ENCODE results near the gene PATL2. TPM values are rescaled to one million over a fixed set of nuclear protein-coding genes. Genes with fewer than 3 reads are reported as not detected.
"Not testable (repeated sequence)": the region's sequence is repeated elsewhere in the genome, so short reads cannot be mapped to it uniquely, and the experiment has no call there.

PATL2 gene
- total RNA-seq = 10 to 100 TPM in 2 of 4 donors, 1 to 10 TPM in 2; 4.0 to 35.5 (median 9.5) TPM

DNA sequence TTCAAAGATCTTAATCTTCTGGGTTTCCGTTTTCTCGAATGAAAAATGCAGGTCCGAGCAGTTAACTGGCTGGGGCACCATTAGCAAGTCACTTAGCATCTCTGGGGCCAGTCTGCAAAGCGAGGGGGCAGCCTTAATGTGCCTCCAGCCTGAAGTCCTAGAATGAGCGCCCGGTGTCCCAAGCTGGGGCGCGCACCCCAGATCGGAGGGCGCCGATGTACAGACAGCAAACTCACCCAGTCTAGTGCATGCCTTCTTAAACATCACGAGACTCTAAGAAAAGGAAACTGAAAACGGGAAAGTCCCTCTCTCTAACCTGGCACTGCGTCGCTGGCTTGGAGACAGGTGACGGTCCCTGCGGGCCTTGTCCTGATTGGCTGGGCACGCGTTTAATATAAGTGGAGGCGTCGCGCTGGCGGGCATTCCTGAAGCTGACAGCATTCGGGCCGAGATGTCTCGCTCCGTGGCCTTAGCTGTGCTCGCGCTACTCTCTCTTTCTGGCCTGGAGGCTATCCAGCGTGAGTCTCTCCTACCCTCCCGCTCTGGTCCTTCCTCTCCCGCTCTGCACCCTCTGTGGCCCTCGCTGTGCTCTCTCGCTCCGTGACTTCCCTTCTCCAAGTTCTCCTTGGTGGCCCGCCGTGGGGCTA, at the start of gene PATL2, which contains the start of gene B2M:
PATL2 (minus strand) TSS at position 228 of the 647 bp plus-strand sequence. CDS start 34,833 bp downstream, outside the sequence.
B2M (plus strand) TSS at position 422 of the 647 bp plus-strand sequence; CDS start at position 452, 30 bp downstream.
- DNase-seq = peak; percentile 97 to 98 (median 98)
- Histone ChIP-seq H3K36me3 (peaks cover 0 to 20% (median 0%) of the 10 kb centered on the region in 3 donors), H3K27ac (peak within 1 kb of the TSS; percentile 97 to 100 (median 98)), H3K9me3 (no peaks in the 10 kb centered on the region), H3K27me3 (no peaks in the 10 kb centered on the region), H3K4me3 (peak within 1 kb of the TSS; percentile 74 to 95 (median 76)), H3K4me1 (peaks cover 0 to 50% (median 8%) of the 10 kb centered on the region in 4 donors)
- peak; percentile 100 for TF ChIP-seq POLR2A (IDR thresholded peaks at IDR 0.05)
- TF ChIP-seq, protein P1, sequence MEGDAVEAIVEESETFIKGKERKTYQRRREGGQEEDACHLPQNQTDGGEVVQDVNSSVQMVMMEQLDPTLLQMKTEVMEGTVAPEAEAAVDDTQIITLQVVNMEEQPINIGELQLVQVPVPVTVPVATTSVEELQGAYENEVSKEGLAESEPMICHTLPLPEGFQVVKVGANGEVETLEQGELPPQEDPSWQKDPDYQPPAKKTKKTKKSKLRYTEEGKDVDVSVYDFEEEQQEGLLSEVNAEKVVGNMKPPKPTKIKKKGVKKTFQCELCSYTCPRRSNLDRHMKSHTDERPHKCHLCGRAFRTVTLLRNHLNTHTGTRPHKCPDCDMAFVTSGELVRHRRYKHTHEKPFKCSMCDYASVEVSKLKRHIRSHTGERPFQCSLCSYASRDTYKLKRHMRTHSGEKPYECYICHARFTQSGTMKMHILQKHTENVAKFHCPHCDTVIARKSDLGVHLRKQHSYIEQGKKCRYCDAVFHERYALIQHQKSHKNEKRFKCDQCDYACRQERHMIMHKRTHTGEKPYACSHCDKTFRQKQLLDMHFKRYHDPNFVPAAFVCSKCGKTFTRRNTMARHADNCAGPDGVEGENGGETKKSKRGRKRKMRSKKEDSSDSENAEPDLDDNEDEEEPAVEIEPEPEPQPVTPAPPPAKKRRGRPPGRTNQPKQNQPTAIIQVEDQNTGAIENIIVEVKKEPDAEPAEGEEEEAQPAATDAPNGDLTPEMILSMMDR (IDR thresholded peaks at IDR 0.05) = peak in 1 of 6 experiments; percentile 1

GRCh38 chr15:44753345-44753744, 42.2 kb upstream of the PATL2 start:
- Histone ChIP-seq H3K4me3 (no peak overlapping the region), H3K27me3 (no peaks in the 10 kb centered on the region), H3K9me3 (peaks cover 0 to 4% (median 0%) of the 10 kb centered on the region in 4 donors), H3K4me1 (no peaks in the 10 kb centered on the region), H3K27ac (no peak overlapping the region), H3K36me3 (no peaks in the 10 kb centered on the region)
- no peak for DNase-seq
- TF ChIP-seq POLR2A (IDR thresholded peaks at IDR 0.05) = no peak
- TF ChIP-seq, protein P1 (IDR thresholded peaks at IDR 0.05) = no peak

DNA sequence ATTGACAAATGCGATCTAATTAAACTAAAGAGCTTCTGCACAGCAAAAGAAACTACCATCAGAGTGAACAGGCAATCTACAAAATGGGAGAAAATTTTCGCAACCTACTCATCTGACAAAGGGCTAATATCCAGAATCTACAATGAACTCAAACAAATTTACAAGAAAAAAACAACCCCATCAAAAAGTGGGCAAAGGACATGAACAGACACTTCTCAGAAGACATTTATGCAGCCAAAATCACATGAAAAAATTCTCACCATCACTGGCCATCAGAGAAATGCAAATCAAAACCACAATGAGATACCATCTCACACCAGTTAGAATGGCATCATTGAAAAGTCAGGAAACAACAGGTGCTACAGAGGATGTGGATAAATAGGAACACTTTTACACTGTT, 32.3 kb upstream of the PATL2 start:
- not testable (repeated sequence) for H3K27me3 ChIP-seq, H3K9me3 ChIP-seq, H3K4me3 ChIP-seq, H3K27ac ChIP-seq, DNase-seq, H3K4me1 ChIP-seq, H3K36me3 ChIP-seq

- not testable (repeated sequence) for DNase-seq, H3K4me1 ChIP-seq, H3K4me3 ChIP-seq, H3K9me3 ChIP-seq, H3K27me3 ChIP-seq, H3K36me3 ChIP-seq, H3K27ac ChIP-seq
These were observed 28.2 kb upstream of the PATL2 start for GRCh38 chr15:44739222-44739847.

GRCh38 chr15:44738340-44738984, 27.3 kb upstream of the PATL2 start:
- no peaks in the 10 kb centered on the region for H3K36me3 ChIP-seq
- H3K9me3 ChIP-seq = no peaks in the 10 kb centered on the region
- H3K27me3 ChIP-seq = no peaks in the 10 kb centered on the region
- no peak for TF ChIP-seq POLR2A (IDR thresholded peaks at IDR 0.05)
- TF ChIP-seq, protein P1 (IDR thresholded peaks at IDR 0.05) = peak; percentile 42 to 89 (median 84)
- H3K4me1 ChIP-seq = no peaks in the 10 kb centered on the region
- no peak overlapping the region for H3K27ac ChIP-seq
- DNase-seq = no peak
- no peak overlapping the region for H3K4me3 ChIP-seq

- Histone ChIP-seq H3K4me3 (no peak within 1 kb of the TSS), H3K27me3 (no peaks in the 10 kb centered on the region), H3K36me3 (peaks cover 0 to 9% (median 0%) of the 10 kb centered on the region in 3 donors), H3K4me1 (no peaks in the 10 kb centered on the region), H3K9me3 (no peaks in the 10 kb centered on the region), H3K27ac (peak within 1 kb of the TSS; percentile 48 to 76 (median 68))
- DNase-seq = no peak
- TF ChIP-seq POLR2A (IDR thresholded peaks at IDR 0.05) = no peak
- TF ChIP-seq, protein P1 (IDR thresholded peaks at IDR 0.05) = no peak
These were observed 25.1 kb upstream of the PATL2 start, which contains the start of gene TRIM69 for GRCh38 chr15:44736181-44736765. TSS of gene TRIM69 (plus strand) at chr15:44736528. CDS start at chr15:44736705, 177 bp downstream.

Data from Peyer's patch (tissue), 4 donors.